Measurements from ENCODE around the gene ADORA1.

Gene ADORA1

DNA sequence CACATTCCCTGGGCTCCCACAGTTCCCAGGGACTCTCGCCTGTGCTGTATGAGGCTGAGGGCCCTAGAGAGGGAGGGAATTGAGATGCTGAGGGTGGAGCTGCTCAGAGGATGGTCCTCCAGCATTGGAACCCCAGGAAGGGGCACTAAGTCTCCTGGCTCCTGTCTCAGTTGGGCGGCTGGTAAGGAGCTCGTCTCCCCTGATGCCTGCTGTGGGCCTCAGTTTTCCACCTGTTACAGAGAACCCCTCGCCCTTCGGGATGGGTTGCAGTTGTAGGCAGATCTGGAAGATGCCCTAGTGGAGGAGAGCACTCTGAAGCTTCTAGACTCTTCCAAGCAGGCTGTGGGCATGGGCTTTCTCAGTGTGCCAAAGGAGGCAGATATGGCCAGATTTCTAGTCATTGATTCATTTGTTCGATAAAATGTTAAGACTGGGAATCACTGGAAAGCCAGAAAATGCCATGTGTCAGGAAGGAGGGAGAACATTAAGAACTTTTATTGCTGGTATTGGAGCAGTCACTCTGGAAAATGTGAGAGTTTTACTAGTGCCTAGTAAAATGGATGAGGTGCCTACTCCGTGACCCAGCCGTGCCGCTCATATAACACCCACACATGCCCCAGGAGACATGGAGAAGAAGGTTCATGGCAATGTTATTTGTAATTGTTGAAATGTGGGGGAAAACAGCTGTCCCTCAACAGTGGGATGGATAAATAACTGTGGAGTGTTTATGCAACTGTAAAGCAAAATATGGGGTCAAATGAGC lies 48.9 kb downstream of the ADORA1 start:
- no peak for DNase-seq (ENCODE audit: extremely low read depth, low read depth)
- TF ChIP-seq, protein P1, sequence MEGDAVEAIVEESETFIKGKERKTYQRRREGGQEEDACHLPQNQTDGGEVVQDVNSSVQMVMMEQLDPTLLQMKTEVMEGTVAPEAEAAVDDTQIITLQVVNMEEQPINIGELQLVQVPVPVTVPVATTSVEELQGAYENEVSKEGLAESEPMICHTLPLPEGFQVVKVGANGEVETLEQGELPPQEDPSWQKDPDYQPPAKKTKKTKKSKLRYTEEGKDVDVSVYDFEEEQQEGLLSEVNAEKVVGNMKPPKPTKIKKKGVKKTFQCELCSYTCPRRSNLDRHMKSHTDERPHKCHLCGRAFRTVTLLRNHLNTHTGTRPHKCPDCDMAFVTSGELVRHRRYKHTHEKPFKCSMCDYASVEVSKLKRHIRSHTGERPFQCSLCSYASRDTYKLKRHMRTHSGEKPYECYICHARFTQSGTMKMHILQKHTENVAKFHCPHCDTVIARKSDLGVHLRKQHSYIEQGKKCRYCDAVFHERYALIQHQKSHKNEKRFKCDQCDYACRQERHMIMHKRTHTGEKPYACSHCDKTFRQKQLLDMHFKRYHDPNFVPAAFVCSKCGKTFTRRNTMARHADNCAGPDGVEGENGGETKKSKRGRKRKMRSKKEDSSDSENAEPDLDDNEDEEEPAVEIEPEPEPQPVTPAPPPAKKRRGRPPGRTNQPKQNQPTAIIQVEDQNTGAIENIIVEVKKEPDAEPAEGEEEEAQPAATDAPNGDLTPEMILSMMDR (IDR thresholded peaks at IDR 0.05; ENCODE audit: low read depth, low read length): no peak

DNA sequence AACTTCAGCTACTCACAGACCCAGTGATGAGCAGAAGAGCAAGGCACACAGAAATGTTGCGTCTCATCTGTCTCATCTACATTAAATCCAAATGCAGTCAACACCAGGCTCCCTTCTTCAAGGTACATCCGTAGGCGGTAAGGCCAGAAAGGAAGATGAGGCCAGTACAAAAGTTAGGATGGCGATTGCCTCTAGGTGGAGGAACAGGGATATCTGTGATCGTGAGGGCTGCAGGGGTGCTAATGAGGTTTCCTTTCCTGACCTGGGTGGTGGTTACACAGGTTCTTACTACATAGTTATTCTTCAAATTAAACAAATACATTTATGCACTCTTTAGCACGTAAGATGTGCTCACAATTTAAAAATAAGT lies 49.5 kb downstream of the ADORA1 start:
- DNase-seq (ENCODE audit: extremely low read depth, low read depth): no peak
- TF ChIP-seq, protein P1 (IDR thresholded peaks at IDR 0.05; ENCODE audit: low read depth, low read length): no peak

DNA sequence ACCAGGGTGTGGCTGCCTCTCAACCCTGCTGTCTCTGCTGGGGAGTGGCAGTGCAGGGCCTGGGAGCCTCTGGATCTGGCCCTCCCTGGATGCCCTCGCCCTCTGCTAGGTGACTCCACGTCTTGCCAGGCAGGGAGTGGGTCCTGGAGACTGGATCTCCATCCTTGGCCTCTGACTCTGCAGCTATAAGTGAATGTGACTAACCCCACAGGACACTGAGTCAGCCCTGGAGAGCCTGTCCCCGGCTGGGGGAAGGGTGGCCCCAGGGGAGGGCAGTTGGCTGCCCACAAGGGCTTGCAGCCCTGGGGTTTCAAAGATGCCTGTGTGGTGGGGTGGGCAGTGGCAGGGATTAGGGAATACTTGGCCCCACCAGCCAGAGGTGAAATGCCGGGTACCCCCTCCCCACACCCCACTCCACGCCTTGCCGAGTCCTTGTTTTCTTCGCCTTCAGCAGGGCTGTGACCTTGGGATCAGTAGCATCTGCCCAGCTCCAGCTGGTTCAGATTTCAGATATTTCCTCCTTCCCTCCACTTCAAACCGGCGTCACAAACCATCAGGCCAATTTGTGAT lies 50.0 kb downstream of the ADORA1 start:
- no peak for DNase-seq (ENCODE audit: extremely low read depth, low read depth)
- TF ChIP-seq, protein P1 (IDR thresholded peaks at IDR 0.05; ENCODE audit: low read depth, low read length): no peak

DNA sequence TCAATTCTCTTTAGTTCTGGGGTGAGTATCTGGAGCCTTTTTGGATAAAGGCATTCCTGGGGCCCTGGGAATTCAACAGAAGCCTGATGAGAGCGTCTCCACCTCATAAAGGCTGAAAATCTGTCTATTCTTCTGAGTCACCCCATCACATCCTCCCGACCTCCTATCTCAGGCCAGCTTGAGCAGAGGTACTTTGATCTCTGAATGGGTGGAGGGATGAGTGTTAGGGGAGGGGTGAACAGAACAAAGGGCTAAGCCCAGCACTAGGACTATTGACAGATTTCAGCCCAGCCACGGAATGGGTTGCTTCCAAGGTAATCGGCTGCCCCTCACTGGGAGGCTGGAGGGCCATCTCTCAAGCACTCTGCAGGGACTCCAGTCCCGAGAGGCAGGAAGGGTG lies 50.6 kb downstream of the ADORA1 start:
- TF ChIP-seq, protein P1 (IDR thresholded peaks at IDR 0.05; ENCODE audit: low read depth, low read length): no peak

DNA sequence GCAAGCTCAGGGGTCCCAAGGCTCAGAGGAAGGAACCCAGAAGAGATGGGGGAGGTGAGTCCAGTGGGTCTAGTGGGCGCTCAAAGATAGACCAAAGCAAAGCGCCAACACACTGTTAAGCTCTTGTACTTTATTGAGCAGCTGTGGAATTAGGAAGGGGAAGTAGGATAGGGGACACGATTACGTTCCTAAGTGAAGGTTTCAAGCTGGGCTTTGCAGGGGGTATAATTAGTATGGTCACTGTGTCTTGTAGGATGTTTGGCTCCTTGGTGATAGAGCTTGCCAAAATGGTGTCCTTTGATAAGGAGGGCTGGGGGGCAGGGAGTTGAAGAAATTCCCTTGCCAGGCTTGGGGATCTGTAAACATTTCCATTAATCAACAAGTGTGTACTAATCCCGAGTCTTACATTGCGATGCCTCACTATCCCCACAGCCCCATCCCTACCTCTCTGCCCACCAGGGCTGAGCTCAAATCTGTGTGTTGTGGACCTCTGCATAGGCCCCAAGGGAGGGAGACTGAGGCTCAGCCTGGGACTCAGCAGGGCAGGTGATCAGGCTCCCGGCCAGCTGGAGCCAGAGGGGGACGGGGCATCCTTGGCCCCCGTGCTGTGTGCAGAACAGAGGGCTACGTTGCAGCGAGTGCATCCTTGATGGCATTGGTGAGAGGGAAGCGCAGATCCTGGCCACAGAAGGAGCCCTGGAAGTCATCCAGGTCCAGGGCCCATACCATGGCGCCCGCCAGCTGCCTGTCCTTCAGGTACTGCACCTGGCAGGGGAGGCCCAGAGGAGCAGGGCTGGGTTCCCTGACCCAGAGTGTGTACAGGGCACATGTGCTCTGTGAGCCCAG lies 51.5 kb downstream of the ADORA1 start:
- TF ChIP-seq, protein P1 (IDR thresholded peaks at IDR 0.05; ENCODE audit: low read depth, low read length): no peak
- no peak for DNase-seq (ENCODE audit: extremely low read depth, low read depth)

More for the DNA sequence above, 50.6 kb downstream of the ADORA1 start:
- no peak for DNase-seq (ENCODE audit: extremely low read depth, low read depth)

DNA sequence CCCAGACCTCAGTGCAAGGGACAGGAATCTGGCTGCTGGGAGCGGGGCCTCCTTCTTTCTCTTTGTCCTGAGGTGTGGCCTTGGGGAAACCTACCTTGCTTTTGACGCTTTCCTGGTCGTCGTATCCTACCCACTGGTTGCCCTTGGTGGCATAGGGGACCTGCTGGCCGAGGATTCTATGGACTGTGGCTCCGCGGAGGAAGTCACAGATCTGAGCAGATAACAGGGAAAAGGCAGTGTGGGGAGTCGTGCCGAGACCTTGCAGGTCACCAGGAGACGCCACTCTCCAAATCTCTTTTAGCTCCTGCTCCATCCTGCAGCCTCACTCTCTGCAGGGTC lies 52.1 kb downstream of the ADORA1 start:
- TF ChIP-seq, protein P1 (IDR thresholded peaks at IDR 0.05; ENCODE audit: low read depth, low read length): no peak
- no peak for DNase-seq (ENCODE audit: extremely low read depth, low read depth)

All from AG09319 (cell line).